DOHH2 (cell line): ENCODE data around the gene TIGD7.

ENCODE experiments used
- EZH2phosphoT487 ChIP-seq: fragments of 200-600 bp; sonication (generic); IDR thresholded peaks from 2 replicates; pipeline ENCODE4 v1.6.1; 2017; ENCODE audit warnings: borderline replicate concordance, mild to moderate bottlenecking, antibody characterized with exemption, low read length, moderate library complexity, mixed read lengths
- TF ChIP-seq, protein P1 (sequence below): fragments of 200-600 bp; sonication (generic); IDR thresholded peaks from one replicate; pipeline ENCODE4 v1.5.1; 2014; ENCODE audit warnings: antibody characterized with exemption, mild to moderate bottlenecking, low read depth, low read length; ENCODE audit not compliant: poor library complexity, severe bottlenecking

GRCh38 chr16:3305109-3306068, at the start of gene TIGD7, which contains the start of gene ZNF75A:
- TF ChIP-seq, protein P1, sequence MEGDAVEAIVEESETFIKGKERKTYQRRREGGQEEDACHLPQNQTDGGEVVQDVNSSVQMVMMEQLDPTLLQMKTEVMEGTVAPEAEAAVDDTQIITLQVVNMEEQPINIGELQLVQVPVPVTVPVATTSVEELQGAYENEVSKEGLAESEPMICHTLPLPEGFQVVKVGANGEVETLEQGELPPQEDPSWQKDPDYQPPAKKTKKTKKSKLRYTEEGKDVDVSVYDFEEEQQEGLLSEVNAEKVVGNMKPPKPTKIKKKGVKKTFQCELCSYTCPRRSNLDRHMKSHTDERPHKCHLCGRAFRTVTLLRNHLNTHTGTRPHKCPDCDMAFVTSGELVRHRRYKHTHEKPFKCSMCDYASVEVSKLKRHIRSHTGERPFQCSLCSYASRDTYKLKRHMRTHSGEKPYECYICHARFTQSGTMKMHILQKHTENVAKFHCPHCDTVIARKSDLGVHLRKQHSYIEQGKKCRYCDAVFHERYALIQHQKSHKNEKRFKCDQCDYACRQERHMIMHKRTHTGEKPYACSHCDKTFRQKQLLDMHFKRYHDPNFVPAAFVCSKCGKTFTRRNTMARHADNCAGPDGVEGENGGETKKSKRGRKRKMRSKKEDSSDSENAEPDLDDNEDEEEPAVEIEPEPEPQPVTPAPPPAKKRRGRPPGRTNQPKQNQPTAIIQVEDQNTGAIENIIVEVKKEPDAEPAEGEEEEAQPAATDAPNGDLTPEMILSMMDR: no peak
- TF ChIP-seq EZH2phosphoT487: no peak
